GM18873 (cell line): Measurements from ENCODE around the gene FRMD6.
"Not testable (repeated sequence)": the region's sequence is repeated elsewhere in the genome, so short reads cannot be mapped to it uniquely, and the experiment has no call there.

ENCODE experiments used
- ATAC-seq: cut with Tn5 transposase; IDR thresholded peaks from one replicate; pipeline ENCODE4 v1.9.1; 2021; ENCODE audit warnings: mild to moderate bottlenecking, moderate library complexity, moderate number of reproducible peaks; ENCODE audit not compliant: unreplicated experiment, low FRiP score

FRMD6 gene

GRCh38 chr14:51716610-51717009, 64.9 kb downstream of the FRMD6 start:
- no peak for ATAC-seq

DNA sequence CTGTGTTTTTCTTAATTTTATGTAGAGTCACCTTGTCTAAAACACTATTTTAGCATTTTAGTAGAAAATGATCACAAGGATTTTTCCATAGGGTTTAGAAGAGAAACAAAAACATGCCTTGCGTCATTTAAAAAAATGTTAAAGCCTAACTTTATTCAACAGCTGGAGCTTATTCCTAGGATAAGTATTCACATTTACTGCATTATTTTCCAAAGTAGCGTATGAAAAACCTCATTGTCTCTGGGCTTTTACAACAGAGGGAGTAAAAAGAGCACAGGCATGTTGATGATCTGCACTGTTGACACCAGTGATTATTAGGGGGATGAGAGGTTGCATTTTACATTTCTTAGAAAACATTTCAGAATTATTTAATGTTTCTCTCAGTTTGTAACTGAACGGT, 66.1 kb downstream of the FRMD6 start:
- ATAC-seq: no peak

- no peak for ATAC-seq
Observed at GRCh38 chr14:51719955-51720354, 68.2 kb downstream of the FRMD6 start.

DNA sequence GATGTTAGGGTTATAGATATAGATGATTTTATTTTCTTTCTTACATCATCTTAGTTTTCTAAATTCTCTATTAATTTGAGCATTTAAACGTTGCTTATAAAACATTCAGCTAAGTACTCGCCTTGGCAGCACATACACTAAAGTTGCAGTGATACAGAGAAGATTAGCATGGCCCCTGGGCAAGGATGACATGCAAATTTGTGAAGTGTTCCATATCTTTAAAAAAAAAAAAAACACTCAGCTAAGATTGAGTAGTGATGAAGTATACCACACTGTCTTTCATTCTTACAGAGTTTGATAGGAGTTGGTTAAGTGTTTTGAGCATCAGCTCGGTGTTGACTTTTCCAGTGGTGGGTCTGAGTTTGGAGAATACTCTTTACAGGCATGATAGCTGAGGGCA, 72.3 kb downstream of the FRMD6 start:
- no peak for ATAC-seq

- ATAC-seq: no peak
Observed at GRCh38 chr14:51724650-51725049, 72.9 kb downstream of the FRMD6 start.

GRCh38 chr14:51725061-51725460, 73.4 kb downstream of the FRMD6 start:
- ATAC-seq: no peak

DNA sequence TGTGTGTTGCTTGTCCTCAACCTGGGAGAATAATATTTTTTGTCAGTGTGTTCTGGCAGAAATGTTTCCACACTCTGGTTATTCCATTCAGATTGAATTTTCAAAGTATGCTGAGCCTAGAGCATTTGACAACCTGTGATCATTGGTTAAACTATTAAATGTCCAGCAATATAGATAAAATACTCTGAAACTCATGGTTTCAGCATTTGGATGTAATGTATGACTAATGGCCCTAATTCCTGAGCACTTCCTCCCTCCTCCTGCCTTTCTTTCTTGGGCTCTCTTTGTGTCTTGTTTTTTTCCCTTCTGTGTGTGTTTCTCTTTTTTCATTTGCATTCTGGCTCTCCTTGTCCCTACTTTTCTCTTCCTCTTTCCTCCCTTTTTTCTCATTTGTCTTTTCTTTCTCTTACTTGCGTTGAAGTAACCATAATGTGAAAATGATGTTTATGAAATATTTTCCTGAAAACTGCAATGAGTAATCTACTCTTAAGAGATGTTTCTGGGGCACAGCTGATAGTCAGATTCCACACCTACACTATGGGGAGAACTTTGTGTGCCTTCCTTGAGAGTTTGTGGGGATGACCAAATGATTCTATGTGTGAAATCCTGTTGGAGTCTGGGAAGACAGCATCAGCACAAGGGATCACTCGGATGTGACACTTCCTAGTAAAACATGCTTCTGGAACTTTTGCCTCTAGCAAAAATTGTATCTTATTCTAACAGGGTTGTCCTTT, 74.6 kb downstream of the FRMD6 start:
- ATAC-seq: no peak

GRCh38 chr14:51727526-51727925, 75.8 kb downstream of the FRMD6 start:
- ATAC-seq: no peak

DNA sequence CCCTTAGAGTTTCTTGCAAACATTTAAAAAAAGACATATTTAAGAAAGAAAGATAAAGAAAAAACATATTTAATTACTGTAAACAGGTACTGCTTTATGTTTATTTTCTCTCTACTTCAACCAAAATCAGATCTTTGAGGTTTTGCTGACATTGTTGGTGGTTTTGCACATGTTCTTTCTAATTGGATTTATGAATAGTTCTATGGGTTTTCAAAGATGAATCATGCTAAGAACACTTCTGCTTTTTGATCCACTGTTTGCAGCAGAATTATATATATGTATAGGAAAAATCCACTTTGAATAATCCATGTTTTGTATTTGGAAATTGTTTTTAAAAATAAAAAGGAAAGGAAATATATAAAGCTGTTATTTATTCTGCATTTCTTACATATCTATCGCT, 78.4 kb downstream of the FRMD6 start:
- no peak for ATAC-seq

DNA sequence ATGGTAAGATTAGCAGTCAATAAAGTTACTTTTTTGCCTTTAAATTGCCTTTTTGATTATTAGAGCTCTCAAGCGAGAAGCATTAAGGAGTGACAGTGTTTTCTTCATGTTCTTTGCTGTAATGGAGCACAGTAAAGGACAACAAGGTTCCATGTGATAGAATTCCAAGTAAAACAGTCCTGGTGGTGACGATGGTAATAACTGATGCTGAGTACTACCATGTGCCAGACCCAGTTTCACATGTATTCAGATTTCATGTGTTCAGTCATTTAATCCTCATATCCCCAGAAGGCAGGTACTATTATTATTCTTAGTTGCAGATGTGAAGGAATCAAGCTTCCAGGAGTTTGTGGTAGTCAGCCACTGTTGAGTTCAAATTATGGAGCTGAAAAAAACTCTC, 79.0 kb downstream of the FRMD6 start:
- ATAC-seq: no peak

DNA sequence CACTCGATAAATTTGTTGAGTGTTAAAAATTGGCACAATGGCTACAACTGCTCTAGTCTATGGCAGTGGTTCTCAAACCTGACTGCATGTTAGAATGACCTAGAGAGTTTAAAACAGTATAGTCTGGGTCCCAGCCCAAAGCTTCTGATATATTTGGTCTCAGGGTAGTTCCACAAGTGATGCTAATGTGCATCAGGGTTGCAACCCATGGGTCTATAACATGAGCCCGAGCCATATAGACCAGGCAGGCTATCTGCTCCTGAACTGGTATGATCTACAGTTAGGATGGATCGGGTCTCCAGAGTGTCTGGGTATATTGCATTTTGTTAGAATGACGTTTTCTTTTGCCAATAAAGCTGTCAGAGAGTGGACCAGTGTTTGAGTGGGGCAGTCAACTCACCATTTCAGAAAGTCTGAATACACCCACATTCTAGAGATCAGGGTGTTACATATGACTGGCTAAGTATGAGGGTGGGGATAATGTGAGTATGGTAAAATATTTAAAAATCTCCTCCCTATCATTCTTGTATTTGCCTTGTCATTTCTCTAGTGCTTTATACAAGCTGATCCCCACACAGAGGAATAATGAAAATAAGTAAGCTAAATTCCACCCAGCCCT, 80.9 kb downstream of the FRMD6 start:
- no peak for ATAC-seq

- ATAC-seq: no peak
Observed at GRCh38 chr14:51733147-51733546, 81.4 kb downstream of the FRMD6 start.

GRCh38 chr14:51735851-51736250, 84.1 kb downstream of the FRMD6 start:
- ATAC-seq: no peak

- ATAC-seq: peak; percentile 85
Observed at GRCh38 chr14:51738754-51739153, 87.0 kb downstream of the FRMD6 start.

DNA sequence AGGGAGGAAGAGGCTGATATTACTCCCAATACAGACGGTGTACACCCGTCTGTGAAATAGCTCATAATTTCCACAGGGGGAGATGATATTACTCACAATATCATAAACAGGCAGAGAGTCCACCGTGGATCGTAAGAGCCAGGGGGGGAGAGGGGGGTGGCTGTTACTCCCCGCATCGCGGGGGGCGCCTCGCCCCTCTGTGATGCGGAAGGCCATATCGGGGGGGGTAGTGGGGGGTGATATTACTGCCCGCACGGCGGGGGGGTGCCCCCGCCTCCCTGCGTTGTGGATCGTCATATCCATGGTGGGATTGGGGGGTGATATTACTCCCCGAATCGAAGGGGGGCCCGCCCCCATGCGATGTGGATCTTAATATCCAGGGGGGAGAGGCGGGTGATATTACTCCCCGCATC, 91.9 kb downstream of the FRMD6 start:
- ATAC-seq: no peak

- no peak for ATAC-seq
Observed at GRCh38 chr14:51744372-51745130, 92.8 kb downstream of the FRMD6 start.

DNA sequence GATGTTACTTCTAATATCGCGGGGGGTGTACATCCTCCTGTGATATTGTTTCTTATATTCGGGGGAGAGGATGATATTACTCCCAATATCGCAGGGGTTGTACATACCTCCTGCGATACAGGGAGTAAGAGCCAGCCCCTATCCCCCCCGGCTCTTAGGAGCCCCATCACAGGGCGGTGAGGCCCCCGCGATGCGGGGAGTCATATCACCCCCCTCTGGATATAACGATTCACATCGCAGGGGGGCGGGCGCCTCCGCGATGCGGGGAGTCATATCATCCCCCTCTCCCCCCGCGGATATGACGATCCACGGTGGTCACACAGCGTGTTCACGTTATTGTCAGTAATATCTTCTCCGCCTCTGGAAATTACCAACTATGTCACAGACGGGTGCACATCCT, 95.1 kb downstream of the FRMD6 start:
- ATAC-seq: not testable (repeated sequence)

GRCh38 chr14:51750542-51750941, 98.8 kb downstream of the FRMD6 start:
- no peak for ATAC-seq

DNA sequence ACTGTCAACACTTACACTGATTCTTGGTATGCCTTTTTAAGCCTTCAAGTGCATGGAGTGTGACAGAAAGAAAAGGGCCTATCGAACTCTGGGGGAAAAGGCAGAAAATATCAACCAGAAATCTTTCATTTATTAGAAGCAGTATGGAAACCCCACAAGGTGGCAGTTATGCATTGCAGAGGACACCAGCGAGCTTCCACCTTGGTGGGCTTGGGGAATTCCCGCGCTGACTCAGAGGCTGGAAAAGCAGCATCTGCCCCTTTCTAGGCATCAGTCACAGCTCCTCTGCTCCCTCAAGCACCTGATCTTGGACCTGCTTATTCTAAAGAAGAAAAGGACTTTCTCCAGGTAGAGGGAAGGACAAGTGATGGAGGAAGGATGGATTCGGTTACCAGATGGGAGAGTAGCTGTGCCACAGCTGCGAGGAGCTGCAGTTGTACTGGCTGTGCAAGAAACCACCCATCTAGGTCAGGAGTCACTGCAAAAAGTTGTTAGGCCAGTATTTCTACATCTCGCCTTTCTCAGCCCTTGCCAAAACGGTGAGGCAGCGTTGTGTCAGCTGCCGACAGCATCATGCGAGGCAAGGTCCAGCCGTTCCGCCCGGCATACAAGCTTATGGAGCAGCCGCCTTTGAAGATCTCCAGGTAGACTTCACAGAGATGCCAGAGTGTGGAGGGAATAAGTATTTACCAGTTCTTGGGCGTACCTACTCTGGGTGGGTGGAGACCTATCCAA, 100.1 kb downstream of the FRMD6 start:
- ATAC-seq: not testable (repeated sequence)

DNA sequence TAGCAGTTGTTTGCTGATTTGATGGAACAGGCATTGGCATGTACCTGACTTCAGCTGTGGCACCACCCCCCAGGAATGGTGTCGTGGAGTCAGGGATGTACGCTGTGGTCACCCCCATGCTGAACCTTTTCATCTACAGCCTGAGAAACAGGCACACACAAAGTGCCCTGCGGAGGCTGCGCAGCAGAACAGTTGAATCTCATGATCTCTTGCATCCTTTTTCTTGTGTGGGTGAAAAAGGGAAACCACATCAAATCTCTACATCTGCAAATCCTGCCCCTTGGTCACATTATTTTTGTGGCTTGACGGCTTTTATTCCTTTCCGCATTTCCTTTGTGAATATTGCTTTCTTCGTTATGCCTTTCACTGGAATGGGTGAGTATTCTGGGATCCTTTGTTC, 106.0 kb downstream of the FRMD6 start:
- ATAC-seq: not testable (repeated sequence)

GRCh38 chr14:51759950-51760349, 108.2 kb downstream of the FRMD6 start:
- no peak for ATAC-seq
